Vagina (tissue), 2 donors: ENCODE measurements around the gene TMEM184B. TPM values are rescaled to one million over a fixed set of nuclear protein-coding genes. Genes with fewer than 3 reads are reported as not detected.

Experiments used
- DNase-seq, 2 donors: peaks; one replicate each; pipeline ENCODE4 v3.0.0-alpha.2; 2017; ENCODE audit errors: extremely low spot score in 2 of 2
- H3K27ac ChIP-seq: fragments of 200-600 bp; sonication (generic); one replicate; pipeline ENCODE4 v1.5.1; 2019
- H3K27me3 ChIP-seq: fragments of 200-600 bp; sonication (generic); one replicate; pipeline ENCODE4 v1.5.1; 2019
- H3K36me3 ChIP-seq, 2 donors: fragments of 200-600 bp; sonication (generic); one replicate each; pipeline ENCODE4 v1.5.1; 2017 to 2019
- H3K4me1 ChIP-seq: fragments of 200-600 bp; sonication (generic); one replicate; pipeline ENCODE4 v1.5.1; 2019
- H3K4me3 ChIP-seq, 2 donors: fragments of 200-600 bp; sonication (generic); 1 replicate in 1 of 2; 2 replicates in 1 of 2; pipeline ENCODE4 v1.5.1; 2016 to 2019
- H3K9me3 ChIP-seq: fragments of 200-600 bp; sonication (generic); one replicate; pipeline ENCODE4 v1.5.1; 2019
- CTCF ChIP-seq, 3 experiments: fragments of 450-650 bp in 2 of 3; fragments of 200-600 bp in 1 of 3; sonication (generic) in 1 of 3; IDR thresholded peaks; one replicate each; pipeline ENCODE4 v1.5.1; 2017 to 2019; ENCODE audit warnings: antibody characterized with exemption in 3 of 3, mild to moderate bottlenecking in 2 of 3, moderate library complexity in 2 of 3
- POLR2A ChIP-seq, 2 donors: fragments of 450-650 bp; IDR thresholded peaks; one replicate each; pipeline ENCODE4 v1.6.1; 2017; ENCODE audit warnings: antibody characterized with exemption in 2 of 2, mild to moderate bottlenecking in 2 of 2, moderate library complexity in 2 of 2
- POLR2AphosphoS5 ChIP-seq, 2 donors: sonication (generic); formaldehyde crosslinking; IDR thresholded peaks; one replicate each; pipeline ENCODE4 v1.9.0; 2017; ENCODE audit warnings: antibody characterized with exemption in 2 of 2, mild to moderate bottlenecking in 2 of 2, low read depth in 1 of 2; ENCODE audit not compliant: insufficient read depth in 1 of 2
- intact Hi-C: fragments of 100-400 bp; cut with DNase I; formaldehyde crosslinking; loops from one replicate; pipeline ENCODE4 v1.15.1; 2023
- total RNA-seq: library from RNA; depleted of rRNA; stranded (reverse); fragments of >200 nt; gene quantifications from one replicate; pipeline ENCODE4 v1.2.3, GENCODE V29; 2016

TMEM184B gene
- total RNA-seq, 1 donor from 2014 or later = 50.8 TPM

GRCh38 chr22:38251341-38251692 lies 21.5 kb downstream of the TMEM184B start:
- Histone ChIP-seq H3K36me3 (peaks cover 0 to 2% of the 10 kb centered on the region in 2 donors), H3K9me3 (no peaks in the 10 kb centered on the region), H3K27me3 (no peaks in the 10 kb centered on the region), H3K4me1 (peaks cover 32% of the 10 kb centered on the region), H3K27ac (no peak overlapping the region), H3K4me3 (no peak overlapping the region)
- DNase-seq = no peak
- TF ChIP-seq POLR2AphosphoS5 (IDR thresholded peaks at IDR 0.05; ENCODE audit: insufficient read depth in 1 of 2, low read depth in 1 of 2) (no peak), POLR2A (IDR thresholded peaks at IDR 0.05) (no peak), CTCF (IDR thresholded peaks at IDR 0.05) (no peak)
- intact Hi-C loops = no loop called here

DNA sequence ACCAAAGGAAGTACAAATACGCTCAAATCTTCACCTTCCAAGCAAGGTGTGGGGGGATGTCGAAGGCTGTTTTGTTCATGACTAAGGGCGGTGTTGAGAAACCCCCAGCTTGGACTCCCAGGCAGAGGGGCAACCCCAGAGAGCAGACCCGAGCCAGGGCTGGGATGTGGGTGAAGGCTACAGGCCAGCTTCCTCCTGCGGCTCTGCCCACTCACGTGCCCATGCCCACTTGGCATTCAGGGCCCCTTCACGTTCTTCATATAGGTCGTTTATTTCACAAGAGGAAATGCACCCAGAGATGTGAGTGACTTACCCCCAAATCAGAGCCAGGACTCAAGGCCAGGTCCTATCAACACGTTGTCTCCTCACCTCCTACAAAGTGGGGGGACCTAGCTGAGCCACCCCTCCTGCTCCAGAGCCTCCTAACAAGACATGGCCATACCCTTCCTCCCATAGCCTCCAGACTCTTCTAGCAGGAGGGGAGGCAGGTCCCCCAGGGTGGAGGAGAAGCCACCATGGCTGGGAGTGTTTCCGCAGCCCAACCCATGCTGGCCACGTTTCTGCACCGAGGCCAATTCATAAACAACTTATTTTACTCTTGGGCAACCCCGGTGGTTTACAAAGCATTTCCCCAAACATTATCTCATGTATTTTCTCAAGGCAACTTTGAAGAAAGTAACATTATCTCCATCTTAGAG lies 22.0 kb downstream of the TMEM184B start:
- Histone ChIP-seq H3K9me3 (no peaks in the 10 kb centered on the region), H3K27me3 (no peaks in the 10 kb centered on the region), H3K27ac (no peak overlapping the region), H3K4me3 (no peak overlapping the region), H3K4me1 (peaks cover 35% of the 10 kb centered on the region), H3K36me3 (peaks cover 0 to 7% of the 10 kb centered on the region in 2 donors)
- intact Hi-C loops = no loop called here
- DNase-seq = no peak
- TF ChIP-seq POLR2AphosphoS5 (IDR thresholded peaks at IDR 0.05; ENCODE audit: insufficient read depth in 1 of 2, low read depth in 1 of 2) (no peak), POLR2A (IDR thresholded peaks at IDR 0.05) (no peak), CTCF (IDR thresholded peaks at IDR 0.05) (no peak)

DNA sequence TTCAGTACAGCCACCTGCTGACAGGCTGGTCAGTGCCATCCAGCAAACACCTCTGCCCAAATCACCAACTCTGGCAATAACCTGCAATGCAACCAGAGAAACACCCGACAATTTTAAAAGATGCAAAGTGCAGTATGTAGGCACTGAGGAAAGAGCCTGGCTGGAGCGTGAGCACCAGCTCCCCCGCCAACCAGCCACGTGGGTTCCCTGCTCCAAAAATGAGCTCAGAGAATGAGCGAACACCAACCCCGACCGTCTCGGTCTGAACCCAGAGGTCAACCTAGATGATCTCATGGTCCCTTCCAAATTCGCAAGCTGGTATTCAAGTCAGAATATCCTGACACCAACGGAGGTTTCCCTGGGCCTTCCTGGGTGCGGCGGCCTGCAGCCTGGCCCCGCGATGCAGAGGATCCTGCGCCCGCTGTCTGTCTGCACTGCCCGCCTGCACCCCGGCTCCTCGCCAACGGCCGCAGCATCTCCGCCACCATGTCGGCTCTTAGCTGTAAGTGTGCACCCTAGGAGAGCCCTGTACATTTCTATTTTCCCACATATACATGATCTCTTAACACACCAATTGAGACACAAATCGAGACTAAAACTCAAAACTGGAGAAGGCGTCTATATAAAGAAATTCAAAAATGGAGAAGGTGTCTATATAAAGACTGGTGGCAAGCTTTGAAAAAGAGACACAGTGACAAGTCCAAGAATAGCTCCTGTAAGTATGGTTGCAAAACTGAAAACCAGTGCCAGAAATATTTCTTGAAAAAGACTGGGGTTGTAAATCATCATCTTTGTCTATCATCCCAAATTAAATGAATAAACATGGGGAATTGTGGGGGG lies 22.8 kb downstream of the TMEM184B start:
- no peak for DNase-seq
- Histone ChIP-seq H3K4me1 (peaks cover 35% of the 10 kb centered on the region), H3K4me3 (no peak overlapping the region), H3K9me3 (no peaks in the 10 kb centered on the region), H3K27ac (no peak overlapping the region), H3K27me3 (no peaks in the 10 kb centered on the region), H3K36me3 (peaks cover 0 to 15% of the 10 kb centered on the region in 2 donors)
- intact Hi-C loops = no loop called here
- TF ChIP-seq CTCF (IDR thresholded peaks at IDR 0.05) = no peak
- TF ChIP-seq POLR2AphosphoS5 (IDR thresholded peaks at IDR 0.05; ENCODE audit: insufficient read depth in 1 of 2, low read depth in 1 of 2) = no peak
- TF ChIP-seq POLR2A (IDR thresholded peaks at IDR 0.05) = no peak

GRCh38 chr22:38249301-38249700 lies 23.5 kb downstream of the TMEM184B start:
- Histone ChIP-seq H3K4me3 (no peak overlapping the region), H3K9me3 (no peaks in the 10 kb centered on the region), H3K27me3 (no peaks in the 10 kb centered on the region), H3K4me1 (peaks cover 35% of the 10 kb centered on the region), H3K27ac (no peak overlapping the region), H3K36me3 (peaks cover 0 to 22% of the 10 kb centered on the region in 2 donors)
- intact Hi-C loops = no loop called here
- DNase-seq = no peak
- TF ChIP-seq POLR2AphosphoS5 (IDR thresholded peaks at IDR 0.05; ENCODE audit: insufficient read depth in 1 of 2, low read depth in 1 of 2) (no peak), POLR2A (IDR thresholded peaks at IDR 0.05) (no peak), CTCF (IDR thresholded peaks at IDR 0.05) (no peak)

DNA sequence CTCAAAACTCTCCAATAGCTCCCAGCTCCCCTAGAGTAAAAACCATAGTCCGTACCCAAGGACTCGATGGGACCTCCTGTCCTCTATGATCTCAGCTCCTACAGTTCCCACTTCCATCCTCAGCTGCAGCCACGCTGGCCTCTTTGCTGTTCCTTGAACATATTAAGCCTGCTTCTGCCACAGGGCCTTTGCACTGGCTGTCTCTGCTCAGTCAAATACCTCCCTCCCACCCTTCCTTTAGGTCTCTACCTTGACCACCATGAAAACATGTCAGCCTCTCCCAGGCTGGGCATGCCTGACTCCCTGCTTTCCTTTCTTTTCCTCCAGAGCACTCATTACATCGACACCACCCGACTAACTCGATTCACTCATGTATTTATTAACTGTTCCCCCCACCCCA lies 24.5 kb downstream of the TMEM184B start:
- Histone ChIP-seq H3K27ac (no peak overlapping the region), H3K4me3 (no peak overlapping the region), H3K36me3 (peaks cover 0 to 26% of the 10 kb centered on the region in 2 donors), H3K4me1 (peaks cover 45% of the 10 kb centered on the region), H3K9me3 (no peaks in the 10 kb centered on the region), H3K27me3 (no peaks in the 10 kb centered on the region)
- TF ChIP-seq POLR2AphosphoS5 (IDR thresholded peaks at IDR 0.05; ENCODE audit: insufficient read depth in 1 of 2, low read depth in 1 of 2) = no peak
- TF ChIP-seq POLR2A (IDR thresholded peaks at IDR 0.05) = no peak
- no peak for TF ChIP-seq CTCF (IDR thresholded peaks at IDR 0.05)
- DNase-seq = no peak
- intact Hi-C loops = no loop called here
